Measurements from ENCODE around the gene OR6V1.

DNA sequence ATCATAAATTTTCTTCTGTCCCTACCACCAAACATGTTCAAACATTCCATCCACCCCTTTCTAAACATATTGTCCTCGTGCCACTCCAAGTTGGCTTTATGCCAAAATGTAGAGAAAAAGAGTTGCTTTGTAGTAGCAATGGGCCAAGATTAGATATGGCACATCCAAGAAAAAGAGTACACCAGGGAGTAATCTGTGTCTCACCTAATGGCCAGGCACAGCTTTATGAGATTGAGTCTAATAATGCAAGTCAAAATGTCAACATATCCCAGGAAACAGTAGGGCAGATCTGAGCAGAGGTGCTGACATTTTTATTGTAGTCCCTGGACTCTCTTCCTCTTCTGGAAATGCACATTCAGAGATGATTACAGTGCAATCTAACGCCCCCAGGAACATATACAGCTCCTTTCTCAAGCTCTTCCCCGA is 5.7 kb upstream of the OR6V1 start:
- TF ChIP-seq CTCF (IDR thresholded peaks at IDR 0.05): no peak
- TF ChIP-seq POLR2A (IDR thresholded peaks at IDR 0.05): no peak

All from adrenal gland (tissue), 5 donors.